ENCODE measurements around the gene MFGE8. TPM values are rescaled to one million over a fixed set of nuclear protein-coding genes. Genes with fewer than 3 reads are reported as not detected.

MFGE8 gene
- total RNA-seq, 1 experiment from 2014 or later, result 254 TPM

- Mint-ChIP-seq H3K36me3 (ENCODE audit: insufficient read depth, unreplicated experiment) (no peaks in the 10 kb centered on the region), H3K4me1 (ENCODE audit: insufficient read depth, unreplicated experiment) (peaks cover 12% of the 10 kb centered on the region), H3K4me3 (ENCODE audit: unreplicated experiment) (no peak overlapping the region), H3K9me3 (ENCODE audit: unreplicated experiment) (no peaks in the 10 kb centered on the region), H3K27ac (ENCODE audit: low read depth, unreplicated experiment) (no peak overlapping the region), H3K27me3 (ENCODE audit: insufficient read depth, unreplicated experiment) (peaks cover 10% of the 10 kb centered on the region)
- POLR2A ChIA-PET, result no interaction called here
- intact Hi-C loops (cut with micrococcal nuclease), result no loop called here
- CTCF ChIA-PET, result interaction anchor here (0.8 kb wide), 1 partner anchor 11 kb away, joined by 3 read pairs; no protein-coding TSS in a partner anchor
- no peak for DNase-seq (ENCODE audit: unreplicated experiment)
- no TSS peak for BruUV-seq (replicated peaks)
- TF ChIP-seq CTCF (IDR thresholded peaks at IDR 0.05; ENCODE audit: unreplicated experiment), result no peak
Observed at GRCh38 chr15:88864861-88865497, 48.2 kb downstream of the MFGE8 start.

GRCh38 chr15:88863412-88863811, 49.8 kb downstream of the MFGE8 start:
- no TSS peak for BruUV-seq (replicated peaks)
- Mint-ChIP-seq H3K4me3 (ENCODE audit: unreplicated experiment) (no peak overlapping the region), H3K27ac (ENCODE audit: low read depth, unreplicated experiment) (no peak overlapping the region), H3K9me3 (ENCODE audit: unreplicated experiment) (no peaks in the 10 kb centered on the region), H3K4me1 (ENCODE audit: insufficient read depth, unreplicated experiment) (peaks cover 12% of the 10 kb centered on the region), H3K36me3 (ENCODE audit: insufficient read depth, unreplicated experiment) (no peaks in the 10 kb centered on the region), H3K27me3 (ENCODE audit: insufficient read depth, unreplicated experiment) (peaks cover 10% of the 10 kb centered on the region)
- ChIA-PET POLR2A (interaction anchor here (1.4 kb wide), 1 partner anchor 161 kb away, joined by 3 read pairs; no protein-coding TSS in a partner anchor), CTCF (interaction anchor here (0.6 kb wide), 1 partner anchor 784 kb away, joined by 3 read pairs; no protein-coding TSS in a partner anchor)
- no peak for DNase-seq (ENCODE audit: unreplicated experiment)
- TF ChIP-seq CTCF (IDR thresholded peaks at IDR 0.05; ENCODE audit: unreplicated experiment), result no peak
- intact Hi-C loops (cut with micrococcal nuclease), result no loop called here

GRCh38 chr15:88860212-88860611, 53.0 kb downstream of the MFGE8 start:
- intact Hi-C loops (cut with micrococcal nuclease), result no loop called here
- Mint-ChIP-seq H3K4me3 (ENCODE audit: unreplicated experiment) (no peak overlapping the region), H3K27ac (ENCODE audit: low read depth, unreplicated experiment) (no peak overlapping the region), H3K4me1 (ENCODE audit: insufficient read depth, unreplicated experiment) (peaks cover 2% of the 10 kb centered on the region), H3K36me3 (ENCODE audit: insufficient read depth, unreplicated experiment) (no peaks in the 10 kb centered on the region), H3K9me3 (ENCODE audit: unreplicated experiment) (no peaks in the 10 kb centered on the region), H3K27me3 (ENCODE audit: insufficient read depth, unreplicated experiment) (peaks cover 14% of the 10 kb centered on the region)
- no peak for TF ChIP-seq CTCF (IDR thresholded peaks at IDR 0.05; ENCODE audit: unreplicated experiment)
- POLR2A ChIA-PET, result no interaction called here
- BruUV-seq (replicated peaks), result no TSS peak
- CTCF ChIA-PET, result no interaction called here
- no peak for DNase-seq (ENCODE audit: unreplicated experiment)

- BruUV-seq (replicated peaks), result no TSS peak
- CTCF ChIA-PET, result no interaction called here
- no peak overlapping the region for H3K4me3 Mint-ChIP-seq (ENCODE audit: unreplicated experiment)
- no peak overlapping the region for H3K27ac Mint-ChIP-seq (ENCODE audit: low read depth, unreplicated experiment)
- H3K36me3 Mint-ChIP-seq (ENCODE audit: insufficient read depth, unreplicated experiment), result no peaks in the 10 kb centered on the region
- no peaks in the 10 kb centered on the region for H3K4me1 Mint-ChIP-seq (ENCODE audit: insufficient read depth, unreplicated experiment)
- no peak for TF ChIP-seq CTCF (IDR thresholded peaks at IDR 0.05; ENCODE audit: unreplicated experiment)
- H3K27me3 Mint-ChIP-seq (ENCODE audit: insufficient read depth, unreplicated experiment), result peaks cover 21% of the 10 kb centered on the region
- intact Hi-C loops (cut with micrococcal nuclease), result no loop called here
- POLR2A ChIA-PET, result no interaction called here
- DNase-seq (ENCODE audit: unreplicated experiment), result no peak
- peaks cover 3% of the 10 kb centered on the region for H3K9me3 Mint-ChIP-seq (ENCODE audit: unreplicated experiment)
Observed at GRCh38 chr15:88859550-88859949, 53.6 kb downstream of the MFGE8 start.
